22Rv1 (cell line): ENCODE data around the gene TDP1.
A peak's percentile ranks its signal among the peaks of the same experiment; 100 is the strongest.

Experiments
- H3K27ac ChIP-seq: fragments of 450-650 bp; 2 replicates; pipeline ENCODE4 v1.5.1; 2017
- ZFX ChIP-seq: fragments of 450-650 bp; IDR thresholded peaks from 2 replicates; pipeline ENCODE4 v1.6.1; 2017; ENCODE audit warnings: antibody characterized with exemption, borderline replicate concordance
- TF ChIP-seq, protein P1 (sequence below): fragments of 450-650 bp; IDR thresholded peaks from 2 replicates; pipeline ENCODE4 v1.5.1; 2017; ENCODE audit warnings: mild to moderate bottlenecking

The TDP1 gene

DNA sequence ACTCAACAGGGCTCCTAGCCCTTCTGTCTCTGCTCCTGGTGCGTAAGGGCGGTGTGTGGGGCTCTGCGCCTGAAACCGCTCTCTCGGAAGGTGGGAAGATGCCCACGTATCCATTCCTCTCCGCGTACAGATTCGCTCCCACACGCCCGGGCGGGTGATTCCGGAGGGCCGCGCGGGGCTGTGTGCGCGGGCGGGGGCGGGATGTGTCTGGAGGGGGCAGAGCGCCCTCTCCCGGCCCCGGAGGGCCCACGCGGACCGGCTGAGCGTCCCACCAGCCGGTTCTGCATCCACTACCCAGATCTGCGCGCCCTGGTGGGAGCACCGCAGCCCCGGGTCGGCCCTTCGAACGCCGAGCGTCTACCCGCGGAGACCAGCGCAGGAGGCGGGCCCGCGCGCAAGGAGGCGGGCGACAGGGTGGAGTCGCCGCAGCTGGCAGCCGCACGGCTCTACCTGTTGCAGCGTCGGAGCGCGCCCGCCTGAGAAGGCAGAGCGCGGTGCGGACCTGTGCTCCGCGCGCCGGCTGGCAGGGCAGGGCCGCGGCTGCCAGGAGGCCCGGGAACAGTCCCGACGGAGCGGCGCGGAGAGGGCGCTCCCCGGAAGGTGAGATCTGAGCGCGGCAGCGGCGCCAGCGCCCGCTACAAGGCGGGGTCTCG lies 104.7 kb downstream of the TDP1 start:
- H3K27ac ChIP-seq: no peak overlapping the region
- no peak for TF ChIP-seq ZFX
- TF ChIP-seq, protein P1, sequence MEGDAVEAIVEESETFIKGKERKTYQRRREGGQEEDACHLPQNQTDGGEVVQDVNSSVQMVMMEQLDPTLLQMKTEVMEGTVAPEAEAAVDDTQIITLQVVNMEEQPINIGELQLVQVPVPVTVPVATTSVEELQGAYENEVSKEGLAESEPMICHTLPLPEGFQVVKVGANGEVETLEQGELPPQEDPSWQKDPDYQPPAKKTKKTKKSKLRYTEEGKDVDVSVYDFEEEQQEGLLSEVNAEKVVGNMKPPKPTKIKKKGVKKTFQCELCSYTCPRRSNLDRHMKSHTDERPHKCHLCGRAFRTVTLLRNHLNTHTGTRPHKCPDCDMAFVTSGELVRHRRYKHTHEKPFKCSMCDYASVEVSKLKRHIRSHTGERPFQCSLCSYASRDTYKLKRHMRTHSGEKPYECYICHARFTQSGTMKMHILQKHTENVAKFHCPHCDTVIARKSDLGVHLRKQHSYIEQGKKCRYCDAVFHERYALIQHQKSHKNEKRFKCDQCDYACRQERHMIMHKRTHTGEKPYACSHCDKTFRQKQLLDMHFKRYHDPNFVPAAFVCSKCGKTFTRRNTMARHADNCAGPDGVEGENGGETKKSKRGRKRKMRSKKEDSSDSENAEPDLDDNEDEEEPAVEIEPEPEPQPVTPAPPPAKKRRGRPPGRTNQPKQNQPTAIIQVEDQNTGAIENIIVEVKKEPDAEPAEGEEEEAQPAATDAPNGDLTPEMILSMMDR: peak; percentile 73

DNA sequence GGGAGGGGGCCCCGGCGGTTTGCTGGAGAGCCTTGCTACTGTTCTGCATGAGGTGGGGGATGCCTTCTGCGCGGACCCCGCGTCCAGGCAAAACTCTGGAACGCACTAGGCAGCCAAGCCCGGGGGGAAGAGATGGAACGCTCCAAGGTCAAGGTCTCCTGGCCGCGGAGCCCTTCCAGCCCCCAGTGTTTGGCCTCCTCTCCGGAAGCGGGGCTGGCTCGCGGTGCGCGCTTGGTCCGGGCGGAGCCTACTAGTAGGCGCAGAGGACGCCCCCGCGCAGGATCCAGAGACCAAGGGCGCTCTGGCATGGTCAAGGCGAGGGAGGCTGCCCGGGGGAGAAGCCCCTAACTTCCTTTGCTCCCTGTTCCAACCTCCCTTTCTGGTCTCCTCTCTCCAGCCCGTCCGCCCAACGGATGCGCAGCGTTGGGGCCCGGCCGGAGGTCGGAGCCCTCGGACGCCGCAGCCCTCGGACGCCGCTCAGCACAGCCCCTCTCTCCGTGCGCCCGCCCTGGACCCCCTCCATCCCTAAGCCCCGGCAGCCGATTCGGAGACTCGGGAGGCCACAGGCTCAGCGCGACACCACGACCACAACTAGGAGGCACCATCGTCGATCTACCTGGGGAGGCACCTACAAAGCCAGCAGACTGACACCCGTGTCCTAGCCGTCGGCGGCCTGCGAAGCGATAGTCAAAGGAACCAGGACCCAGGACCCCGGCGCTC lies 105.4 kb downstream of the TDP1 start:
- no peak for TF ChIP-seq ZFX
- TF ChIP-seq, protein P1: no peak
- no peak overlapping the region for H3K27ac ChIP-seq

DNA sequence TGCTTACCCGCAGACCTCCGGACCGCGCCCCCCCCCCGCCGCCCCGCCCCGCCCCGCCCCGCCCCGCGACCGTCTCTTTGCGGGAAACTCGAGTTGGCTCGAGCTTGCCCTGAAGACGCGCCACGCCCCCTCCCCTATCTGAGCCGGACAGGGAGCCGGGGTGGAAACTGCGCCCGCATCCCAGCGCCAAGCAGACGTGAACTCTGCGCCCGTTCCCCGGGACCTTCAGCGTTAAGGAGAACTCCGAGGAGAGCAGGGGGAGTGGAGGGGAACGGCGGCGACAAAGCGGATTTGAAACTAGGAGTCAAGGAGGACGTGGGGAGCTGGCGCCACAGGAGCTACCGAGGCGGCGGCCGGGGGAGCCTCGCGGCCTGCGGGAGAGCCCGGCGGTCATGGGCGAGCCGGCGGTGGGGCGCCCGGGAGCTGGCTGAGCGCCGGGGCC lies 106.0 kb downstream of the TDP1 start, which contains the start of gene KCNK13:
TSS of gene KCNK13 (plus strand) at position 310 of the 442 bp plus-strand sequence. CDS start 212 bp downstream, outside the sequence.
- no peak within 1 kb of the TSS for H3K27ac ChIP-seq
- TF ChIP-seq, protein P1: no peak
- TF ChIP-seq ZFX: no peak

DNA sequence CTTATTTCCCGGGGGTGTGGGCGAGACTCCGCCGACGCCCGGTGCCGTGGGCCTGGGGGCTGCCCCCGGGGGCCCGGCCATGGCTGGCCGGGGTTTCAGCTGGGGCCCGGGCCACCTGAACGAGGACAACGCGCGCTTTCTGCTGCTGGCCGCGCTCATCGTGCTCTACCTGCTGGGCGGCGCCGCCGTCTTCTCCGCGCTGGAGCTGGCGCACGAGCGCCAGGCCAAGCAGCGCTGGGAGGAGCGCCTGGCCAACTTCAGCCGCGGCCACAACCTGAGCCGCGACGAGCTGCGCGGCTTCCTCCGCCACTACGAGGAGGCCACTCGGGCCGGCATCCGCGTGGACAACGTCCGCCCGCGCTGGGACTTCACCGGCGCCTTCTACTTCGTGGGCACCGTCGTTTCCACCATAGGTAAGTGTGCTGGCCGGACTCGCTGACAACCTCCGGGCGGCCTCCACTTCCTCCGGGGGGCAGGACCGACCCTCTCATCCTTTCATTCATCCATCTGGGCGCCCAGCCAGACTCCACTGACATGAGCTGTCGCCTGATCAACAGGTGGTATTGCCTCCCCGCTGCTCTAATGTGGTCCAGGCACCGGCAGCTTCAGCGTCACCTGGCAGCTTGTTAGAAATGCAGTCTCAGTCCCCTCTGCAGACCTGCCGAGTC lies 106.5 kb downstream of the TDP1 start:
- H3K27ac ChIP-seq: no peak overlapping the region
- no peak for TF ChIP-seq ZFX
- TF ChIP-seq, protein P1: no peak

DNA sequence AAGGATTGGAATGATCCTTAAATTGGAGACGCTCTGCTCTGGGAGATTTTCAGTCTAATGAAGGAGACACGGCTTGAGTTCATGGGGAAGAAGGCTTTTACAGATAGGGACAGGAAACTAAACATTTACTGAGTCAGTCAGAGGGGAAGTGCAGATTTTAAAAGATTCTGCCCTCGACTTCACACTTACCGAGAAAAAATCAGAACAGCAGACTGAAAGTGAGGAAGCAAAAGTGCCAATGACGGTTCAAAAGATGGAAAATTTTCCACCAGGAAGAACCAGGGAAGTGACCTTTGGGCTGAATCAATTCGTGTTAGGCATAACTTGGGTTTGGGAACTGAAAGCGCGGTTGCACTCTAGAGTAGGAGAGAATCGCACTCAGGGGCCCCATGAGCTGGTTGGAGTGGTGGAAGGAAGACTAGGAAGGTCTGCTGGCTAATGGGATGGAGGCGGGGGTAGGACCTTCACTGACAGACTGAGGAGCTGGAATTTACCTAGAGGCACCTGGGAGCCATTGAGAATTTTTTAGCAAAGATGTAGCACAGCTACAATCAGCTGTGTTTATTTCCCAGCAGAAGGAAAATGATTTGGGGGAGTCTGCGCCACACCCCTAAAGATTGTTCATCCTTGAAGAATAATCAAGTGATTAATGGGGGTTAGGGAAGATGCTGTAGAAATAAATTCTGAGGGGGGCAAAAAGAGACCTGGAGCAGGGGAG lies 107.3 kb downstream of the TDP1 start:
- H3K27ac ChIP-seq: no peak overlapping the region
- TF ChIP-seq, protein P1: no peak
- no peak for TF ChIP-seq ZFX

DNA sequence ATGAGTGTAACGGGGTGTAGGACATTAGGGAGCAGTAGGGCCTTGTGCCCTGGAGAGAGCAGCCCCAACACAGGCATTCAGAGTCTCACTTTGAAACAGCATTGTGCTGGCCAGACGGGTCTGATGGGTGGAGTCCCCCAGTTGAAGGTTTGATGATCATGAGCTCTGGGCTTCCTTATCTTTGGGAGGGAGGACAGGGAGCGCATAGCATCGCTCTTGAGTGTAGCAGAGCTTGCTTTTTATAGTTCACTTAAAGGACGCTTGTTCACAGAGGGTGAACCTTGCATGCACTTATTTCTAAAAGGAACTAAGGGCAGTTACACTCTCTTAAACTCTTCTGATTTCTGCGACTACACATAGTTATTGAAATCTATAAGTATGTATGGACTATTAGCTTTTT lies 116.6 kb downstream of the TDP1 start:
- TF ChIP-seq, protein P1: no peak
- TF ChIP-seq ZFX: no peak

More for the DNA sequence above, 116.6 kb downstream of the TDP1 start:
- H3K27ac ChIP-seq: no peak overlapping the region
